Measurements from ENCODE around the gene SAFB.

GRCh38 chr19:5683177-5683886 is 60.4 kb downstream of the SAFB start:
- TF ChIP-seq CTCF (IDR thresholded peaks at IDR 0.05): no peak
- no peak for TF ChIP-seq POLR2A (IDR thresholded peaks at IDR 0.05)
- no peak for TF ChIP-seq POLR2AphosphoS5 (IDR thresholded peaks at IDR 0.05)
